Right atrium auricular region (tissue), 2 donors: ENCODE results near the gene AKAP13. TPM values are rescaled to one million over a fixed set of nuclear protein-coding genes. Genes with fewer than 3 reads are reported as not detected.

Experiments
- DNase-seq: peaks from one replicate; pipeline ENCODE4 v3.0.0-alpha.2; 2019; ENCODE audit warnings: low spot score
- H3K27ac ChIP-seq, 2 donors: fragments of 200-600 bp; sonication (generic); 1 replicate in 1 of 2; 2 replicates in 1 of 2; pipeline ENCODE4 v1.5.1; 2016 to 2019
- H3K27me3 ChIP-seq, 2 donors: fragments of 200-600 bp; sonication (generic); one replicate each; pipeline versions ENCODE4 v1.5.1 to v1.6.0; 2017 to 2019
- H3K36me3 ChIP-seq: fragments of 200-600 bp; sonication (generic); one replicate; pipeline ENCODE4 v1.5.1; 2016
- H3K4me1 ChIP-seq, 2 donors: fragments of 200-600 bp; sonication (generic); one replicate each; pipeline versions ENCODE4 v1.5.1 to v1.6.0; 2017 to 2019
- H3K4me3 ChIP-seq, 2 donors: fragments of 200-600 bp; sonication (generic); 1 replicate in 1 of 2; 2 replicates in 1 of 2; pipeline ENCODE4 v1.5.1; 2017 to 2019; ENCODE audit warnings: mild to moderate bottlenecking in 1 of 2, moderate library complexity in 1 of 2
- H3K9me3 ChIP-seq, 2 donors: fragments of 200-600 bp; sonication (generic); one replicate each; pipeline ENCODE4 v1.5.1; 2019
- CTCF ChIP-seq, 2 donors: fragments of 200-600 bp; sonication (generic); IDR thresholded peaks; one replicate each; pipeline ENCODE4 v1.5.1; 2019; ENCODE audit warnings: antibody characterized with exemption in 2 of 2
- total RNA-seq, 2 donors: library from RNA; depleted of rRNA; stranded (reverse); fragments of >200 nt; gene quantifications; one replicate each; pipeline ENCODE4 v1.1.0, GENCODE V29; 2016

Gene AKAP13
- total RNA-seq, 2 donors from 2014 or later: 293 to 339 TPM

- H3K4me1 ChIP-seq: peaks cover 0 to 12% of the 10 kb centered on the region in 2 donors
- H3K27ac ChIP-seq: no peak overlapping the region
- peak; percentile 54 for DNase-seq
- H3K27me3 ChIP-seq: no peaks in the 10 kb centered on the region
- no peaks in the 10 kb centered on the region for H3K9me3 ChIP-seq
- no peak for TF ChIP-seq CTCF (IDR thresholded peaks at IDR 0.05)
- no peak overlapping the region for H3K4me3 ChIP-seq
- peaks cover 100% of the 10 kb centered on the region for H3K36me3 ChIP-seq
Observed at GRCh38 chr15:85741662-85742061, 361.3 kb downstream of the AKAP13 start.

GRCh38 chr15:85742186-85742821 lies 361.9 kb downstream of the AKAP13 start:
- H3K27ac ChIP-seq: peak overlapping the region in 1 of 2 donors; percentile 34

GRCh38 chr15:85743392-85744055 lies 363.1 kb downstream of the AKAP13 start:
- H3K9me3 ChIP-seq: no peaks in the 10 kb centered on the region
- no peaks in the 10 kb centered on the region for H3K27me3 ChIP-seq
- H3K4me1 ChIP-seq: peaks cover 0 to 19% of the 10 kb centered on the region in 2 donors
- DNase-seq: peak; percentile 47
- no peak overlapping the region for H3K27ac ChIP-seq
- no peak for TF ChIP-seq CTCF (IDR thresholded peaks at IDR 0.05)
- H3K36me3 ChIP-seq: peaks cover 100% of the 10 kb centered on the region
- H3K4me3 ChIP-seq: no peak overlapping the region

More at GRCh38 chr15:85742186-85742821, 361.9 kb downstream of the AKAP13 start:
- DNase-seq: peak; percentile 54
- no peaks in the 10 kb centered on the region for H3K27me3 ChIP-seq
- TF ChIP-seq CTCF (IDR thresholded peaks at IDR 0.05): no peak
- H3K9me3 ChIP-seq: no peaks in the 10 kb centered on the region
- H3K36me3 ChIP-seq: peaks cover 100% of the 10 kb centered on the region
- H3K4me3 ChIP-seq: no peak overlapping the region
- peaks cover 0 to 12% of the 10 kb centered on the region in 2 donors for H3K4me1 ChIP-seq

- TF ChIP-seq CTCF (IDR thresholded peaks at IDR 0.05): no peak
- peaks cover 0 to 30% of the 10 kb centered on the region in 2 donors for H3K4me1 ChIP-seq
- peaks cover 97% of the 10 kb centered on the region for H3K36me3 ChIP-seq
- H3K27me3 ChIP-seq: no peaks in the 10 kb centered on the region
- peak; percentile 57 for DNase-seq
- H3K27ac ChIP-seq: no peak overlapping the region
- H3K4me3 ChIP-seq: no peak overlapping the region
- H3K9me3 ChIP-seq: no peaks in the 10 kb centered on the region
Observed at GRCh38 chr15:85744579-85744978, 364.2 kb downstream of the AKAP13 start.

GRCh38 chr15:85745023-85745422 lies 364.6 kb downstream of the AKAP13 start:
- peak; percentile 55 for DNase-seq
- Histone ChIP-seq H3K4me3 (no peak overlapping the region), H3K36me3 (peaks cover 93% of the 10 kb centered on the region), H3K4me1 (peaks cover 0 to 34% of the 10 kb centered on the region in 2 donors), H3K27ac (no peak overlapping the region), H3K27me3 (no peaks in the 10 kb centered on the region), H3K9me3 (no peaks in the 10 kb centered on the region)
- TF ChIP-seq CTCF (IDR thresholded peaks at IDR 0.05): no peak
